HK-2 (cell line): ENCODE data around the gene GRAMD2A.
A peak's percentile ranks its signal among the peaks of the same experiment; 100 is the strongest.

ENCODE experiments used
- DNase-seq: peaks from one replicate; pipeline ENCODE4 v3.0.0-alpha.2; 2018; ENCODE audit not compliant: unreplicated experiment

The GRAMD2A gene

GRCh38 chr15:72136170-72137051 lies 61.2 kb downstream of the GRAMD2A start:
- no peak for DNase-seq

DNA sequence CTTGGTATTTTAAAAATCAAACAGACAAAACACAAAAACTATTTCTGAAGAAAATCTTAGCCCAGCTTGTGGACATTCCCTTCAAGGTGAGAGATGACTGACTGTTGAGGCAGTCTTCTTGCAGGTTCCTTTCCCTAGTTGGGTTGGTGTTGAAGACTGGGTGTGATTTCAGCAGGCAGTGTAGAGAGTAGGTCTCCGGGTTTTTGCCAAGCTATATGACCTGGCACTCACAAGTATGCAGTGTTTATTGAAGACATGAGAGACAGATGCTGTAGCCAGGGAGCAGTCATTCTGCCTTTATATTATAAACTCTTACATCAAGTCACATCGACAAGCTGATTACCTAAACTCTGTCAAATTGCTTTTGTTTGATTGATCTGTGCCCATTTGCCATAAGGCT lies 61.9 kb downstream of the GRAMD2A start:
- no peak for DNase-seq

DNA sequence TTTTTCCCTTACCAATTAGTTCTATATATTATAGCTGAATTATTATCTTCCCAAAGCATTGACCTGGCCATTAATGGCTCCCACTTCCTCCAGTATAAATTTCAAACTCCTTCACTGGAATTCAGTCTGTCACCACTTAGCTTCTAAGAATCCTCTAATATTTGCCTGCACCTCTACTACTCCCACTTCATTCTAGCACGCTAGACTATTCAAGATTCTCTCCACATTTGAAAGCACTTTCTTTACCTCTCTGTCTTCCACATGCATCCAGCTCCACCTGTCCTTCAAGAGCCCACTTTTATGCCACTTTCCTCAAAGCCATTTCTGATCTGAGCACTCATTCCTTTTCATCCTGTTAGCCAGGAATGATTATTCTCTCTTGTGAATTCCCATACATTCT lies 64.4 kb downstream of the GRAMD2A start:
- no peak for DNase-seq

GRCh38 chr15:72131922-72132321 lies 65.7 kb downstream of the GRAMD2A start:
- DNase-seq = no peak

DNA sequence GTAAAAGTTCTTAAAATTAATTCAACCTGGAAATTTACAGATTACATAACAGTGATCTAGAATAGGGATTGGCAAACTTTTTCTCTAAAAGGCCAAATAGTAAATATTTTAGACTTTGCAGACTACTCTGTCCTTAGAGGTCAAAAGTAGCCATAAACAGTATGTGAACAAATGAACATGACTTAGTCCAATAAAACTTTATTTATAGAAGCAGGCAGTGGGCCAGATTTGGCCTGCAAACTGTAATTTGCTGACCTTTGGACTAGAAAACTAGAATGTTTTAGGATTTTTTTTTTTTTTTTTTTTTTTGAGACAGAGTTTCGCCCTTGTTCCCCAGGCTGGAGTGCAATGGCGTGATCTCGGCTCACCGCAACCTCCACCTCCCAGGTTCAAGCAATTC lies 67.3 kb downstream of the GRAMD2A start:
- DNase-seq = no peak

GRCh38 chr15:72128359-72128758 lies 69.2 kb downstream of the GRAMD2A start:
- DNase-seq = no peak

- DNase-seq = no peak
These were observed 69.8 kb downstream of the GRAMD2A start for GRCh38 chr15:72127724-72128322.

GRCh38 chr15:72124218-72124617 lies 73.4 kb downstream of the GRAMD2A start:
- DNase-seq = no peak

- peak; percentile 94 for DNase-seq
These were observed 79.3 kb downstream of the GRAMD2A start, which contains the start of the genes MYO9A and SENP8 for GRCh38 chr15:72118017-72118978. TSS of gene MYO9A (minus strand) at chr15:72118150. CDS start at chr15:72046563, 71,587 bp downstream. TSS of gene SENP8 (plus strand) at chr15:72118403. CDS start at chr15:72139624, 21,221 bp downstream.

GRCh38 chr15:72117486-72118016 lies 80.0 kb downstream of the GRAMD2A start:
- DNase-seq = peak; percentile 77

DNA sequence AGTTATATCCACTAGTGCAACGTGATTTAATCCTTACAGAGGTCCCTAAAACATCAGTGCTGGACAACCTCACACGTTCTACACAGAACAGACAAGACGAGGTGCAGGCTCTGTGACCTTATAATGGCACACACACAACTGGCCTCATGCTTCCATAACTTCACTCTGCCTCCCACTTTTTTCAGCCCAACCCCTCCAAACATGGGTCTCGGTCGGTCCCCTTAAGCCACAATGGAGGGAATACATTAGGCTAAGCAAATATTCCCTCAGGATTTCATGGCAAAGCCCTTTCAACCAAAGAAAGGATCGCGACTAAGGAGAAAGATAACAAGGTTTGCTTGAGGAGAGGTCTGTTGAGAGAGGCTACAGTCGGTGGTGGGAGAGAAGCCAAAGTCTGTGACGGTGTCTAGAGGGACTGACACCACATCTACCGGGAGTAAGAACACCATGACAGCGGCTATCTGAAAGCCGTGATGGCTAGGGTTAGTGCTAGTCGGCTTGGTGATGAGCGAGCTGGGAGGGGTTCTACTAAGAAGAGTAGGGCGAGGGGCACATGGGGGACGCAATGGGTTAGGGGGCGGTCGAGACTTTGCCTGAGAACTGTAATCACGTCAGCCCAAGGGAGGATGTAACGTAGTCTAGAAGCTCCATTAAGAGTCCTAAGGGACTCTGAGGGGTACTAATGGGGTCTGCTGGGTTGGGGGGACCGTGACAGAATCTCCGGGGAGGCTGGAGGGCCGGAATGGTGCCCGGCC lies 80.7 kb downstream of the GRAMD2A start:
- peak; percentile 20 for DNase-seq

DNA sequence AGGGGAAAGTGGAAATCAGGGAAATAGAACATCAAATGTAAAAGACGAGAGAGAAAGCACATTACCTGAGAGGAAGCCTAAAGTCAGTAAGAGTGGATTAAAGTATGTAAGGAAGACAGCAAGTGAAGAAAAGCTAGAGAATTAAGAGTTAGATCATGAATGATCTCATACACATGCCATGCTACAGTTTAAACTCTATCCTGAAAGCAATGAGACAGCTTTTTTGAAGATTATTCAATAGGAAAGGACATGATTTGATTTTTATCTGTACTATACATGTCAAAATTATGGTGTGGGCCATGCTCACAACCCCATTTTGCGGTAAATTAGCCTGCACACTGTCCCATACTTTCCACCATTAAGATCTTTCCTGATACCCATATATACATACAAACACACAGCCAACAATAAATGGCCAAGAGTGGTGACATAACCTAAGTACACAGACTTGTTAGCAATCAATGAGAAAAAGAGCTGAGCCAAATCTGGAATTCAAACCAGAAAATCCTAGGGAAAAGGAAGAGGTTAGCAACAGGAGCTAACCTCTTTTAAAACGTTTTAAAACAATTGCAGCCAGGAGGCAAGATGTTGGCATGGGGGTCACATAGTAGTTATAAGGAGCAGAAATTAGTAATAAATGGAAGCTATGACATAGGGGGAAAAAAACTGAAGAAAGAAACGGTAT lies 84.1 kb downstream of the GRAMD2A start:
- no peak for DNase-seq

GRCh38 chr15:72112805-72113204 lies 84.8 kb downstream of the GRAMD2A start:
- no peak for DNase-seq

- DNase-seq = no peak
These were observed 85.5 kb downstream of the GRAMD2A start for GRCh38 chr15:72112116-72112515.

- DNase-seq = no peak
These were observed 87.2 kb downstream of the GRAMD2A start for GRCh38 chr15:72110355-72110754.
